Osteoblast (primary cell): Measurements from ENCODE around the gene PGAP1. TPM values are rescaled to one million over a fixed set of nuclear protein-coding genes. Genes with fewer than 3 reads are reported as not detected.

Experiments used
- DNase-seq: peaks from one replicate; pipeline ENCODE4 v3.0.0; 2011; ENCODE audit warnings: low spot score, mixed read lengths; ENCODE audit not compliant: insufficient read length; ENCODE audit errors: missing footprints
- H2AFZ ChIP-seq: 2 replicates; pipeline ENCODE4 v1.6.0; 2011; ENCODE audit warnings: mild to moderate bottlenecking, low read length
- H3K27ac ChIP-seq: 2 replicates; pipeline ENCODE4 v1.5.1; 2011; ENCODE audit warnings: mild to moderate bottlenecking, low read depth, low read length, moderate library complexity
- H3K27me3 ChIP-seq: 2 replicates; pipeline ENCODE4 v1.6.0; 2012; ENCODE audit warnings: mild to moderate bottlenecking, control low read depth, inconsistent platforms, low read length, moderate library complexity; ENCODE audit not compliant: insufficient read depth
- H3K36me3 ChIP-seq: 2 replicates; pipeline ENCODE4 v1.5.1; 2011; ENCODE audit warnings: mild to moderate bottlenecking, low read length, control low read depth, moderate library complexity; ENCODE audit not compliant: insufficient read depth
- H3K4me1 ChIP-seq: 2 replicates; pipeline ENCODE4 v1.5.1; 2011; ENCODE audit warnings: mild to moderate bottlenecking, low read length, control low read depth, moderate library complexity; ENCODE audit not compliant: insufficient read depth
- H3K4me2 ChIP-seq: 2 replicates; pipeline ENCODE4 v1.6.0; 2011; ENCODE audit warnings: mild to moderate bottlenecking, low read length; ENCODE audit not compliant: insufficient read depth
- H3K4me3 ChIP-seq: fragments of 200-600 bp; sonication (generic); 3 replicates; pipeline ENCODE4 v1.5.1; 2012; ENCODE audit warnings: mild to moderate bottlenecking, low read length, inconsistent platforms; ENCODE audit not compliant: insufficient read depth
- H3K79me2 ChIP-seq: 2 replicates; pipeline ENCODE4 v1.6.0; 2012; ENCODE audit warnings: mild to moderate bottlenecking, low read length, control low read depth, inconsistent platforms; ENCODE audit not compliant: insufficient read depth
- H3K9me3 ChIP-seq: 2 replicates; pipeline ENCODE4 v1.5.1; 2011; ENCODE audit warnings: low read depth, low read length, control low read depth
- H4K20me1 ChIP-seq: 2 replicates; pipeline ENCODE4 v1.6.0; 2012; ENCODE audit warnings: mild to moderate bottlenecking, low read length, control low read depth; ENCODE audit not compliant: insufficient read depth
- CTCF ChIP-seq: IDR thresholded peaks from 2 replicates; pipeline ENCODE4 v1.5.1; 2011; ENCODE audit warnings: mild to moderate bottlenecking, low read depth, low read length, moderate library complexity; ENCODE audit errors: extremely low read depth
- total RNA-seq: library from RNA; depleted of rRNA; stranded (reverse); fragments of >200 nt; gene quantifications from 2 replicates; pipeline ENCODE4 v1.2.3, GENCODE V29; 2012

Gene PGAP1
- total RNA-seq, 1 donor, result 7.2 TPM

- Histone ChIP-seq H3K4me3 (no peak overlapping the region), H3K9me3 (no peaks in the 10 kb centered on the region), H3K36me3 (no peaks in the 10 kb centered on the region), H3K4me2 (no peak overlapping the region), H3K27ac (no peak overlapping the region), H3K79me2 (no peaks in the 10 kb centered on the region), H3K27me3 (no peaks in the 10 kb centered on the region), H3K4me1 (peaks cover 10% of the 10 kb centered on the region), H4K20me1 (no peaks in the 10 kb centered on the region), H2AFZ (no peak overlapping the region)
- peak; percentile 68 for DNase-seq
- no peak for TF ChIP-seq CTCF
These were observed 23.7 kb downstream of the PGAP1 start for GRCh38 chr2:196902828-196903227.

DNA sequence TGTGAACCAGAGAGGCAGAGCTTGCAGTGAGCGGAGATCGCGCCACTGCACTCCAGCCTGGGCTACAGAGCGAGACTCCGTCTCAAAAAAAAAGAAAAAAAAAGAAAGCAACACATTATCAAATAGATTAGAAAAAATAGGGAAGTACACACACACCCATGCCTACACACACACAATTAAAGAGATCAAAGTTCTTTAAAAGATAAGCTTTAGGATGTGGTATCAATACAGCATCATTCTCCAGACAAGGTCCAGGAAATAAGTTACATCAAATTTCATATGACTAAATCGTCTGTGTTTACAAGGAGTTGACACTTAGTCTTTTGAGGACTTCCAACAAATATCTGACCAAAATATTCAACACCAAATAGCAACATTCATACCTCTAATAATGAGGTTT lies 25.7 kb downstream of the PGAP1 start:
- no peak overlapping the region for H3K4me3 ChIP-seq
- H3K4me2 ChIP-seq, result no peak overlapping the region
- H3K27me3 ChIP-seq, result no peaks in the 10 kb centered on the region
- peaks cover 4% of the 10 kb centered on the region for H3K36me3 ChIP-seq
- no peak for DNase-seq
- no peaks in the 10 kb centered on the region for H4K20me1 ChIP-seq
- H3K4me1 ChIP-seq, result peaks cover 10% of the 10 kb centered on the region
- TF ChIP-seq CTCF, result no peak
- H2AFZ ChIP-seq, result no peak overlapping the region
- no peaks in the 10 kb centered on the region for H3K9me3 ChIP-seq
- no peaks in the 10 kb centered on the region for H3K79me2 ChIP-seq
- H3K27ac ChIP-seq, result no peak overlapping the region

DNA sequence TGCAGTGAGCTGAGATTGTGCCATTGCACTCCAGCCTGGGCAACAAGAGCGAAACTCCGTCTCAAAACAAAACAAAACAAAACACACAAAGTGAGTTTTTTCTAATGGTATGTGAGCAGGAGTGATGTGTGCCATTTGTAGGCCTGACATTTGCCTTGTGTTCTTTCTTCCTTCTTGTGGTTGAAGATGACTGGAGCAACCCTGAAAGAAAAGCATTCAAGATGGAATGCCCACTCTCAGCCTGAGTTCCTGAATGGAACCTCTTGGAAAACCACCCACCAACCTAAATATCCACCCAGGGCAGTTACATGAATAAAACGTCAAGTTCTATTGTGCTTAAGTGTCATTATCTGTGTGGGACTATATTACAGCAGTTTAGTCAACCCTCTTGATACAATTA lies 26.5 kb downstream of the PGAP1 start:
- H3K4me2 ChIP-seq, result no peak overlapping the region
- H2AFZ ChIP-seq, result no peak overlapping the region
- no peaks in the 10 kb centered on the region for H3K9me3 ChIP-seq
- peaks cover 4% of the 10 kb centered on the region for H3K36me3 ChIP-seq
- H3K79me2 ChIP-seq, result no peaks in the 10 kb centered on the region
- H3K27me3 ChIP-seq, result no peaks in the 10 kb centered on the region
- DNase-seq, result no peak
- no peak overlapping the region for H3K27ac ChIP-seq
- H3K4me3 ChIP-seq, result no peak overlapping the region
- no peaks in the 10 kb centered on the region for H4K20me1 ChIP-seq
- peaks cover 10% of the 10 kb centered on the region for H3K4me1 ChIP-seq
- no peak for TF ChIP-seq CTCF

DNA sequence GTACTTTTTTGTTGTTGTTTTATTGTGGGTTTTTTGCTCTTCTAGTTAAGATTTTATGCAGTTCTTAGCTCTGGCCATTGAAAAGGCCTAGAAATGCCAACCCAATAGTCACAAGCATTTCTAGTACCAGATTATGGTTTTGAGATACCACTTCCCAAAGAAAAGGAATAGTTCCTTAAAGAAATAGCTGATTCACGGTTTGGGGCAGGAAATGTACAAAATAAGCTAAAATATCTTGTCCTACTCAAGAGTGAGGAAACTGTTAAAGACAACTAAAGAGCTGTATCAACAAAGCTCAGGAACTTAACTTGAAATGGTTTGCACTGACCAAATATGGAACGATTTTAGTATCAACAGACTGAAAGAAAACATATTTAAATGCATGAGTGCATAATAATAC lies 35.4 kb downstream of the PGAP1 start:
- Histone ChIP-seq H3K79me2 (no peaks in the 10 kb centered on the region), H3K9me3 (no peaks in the 10 kb centered on the region)
- TF ChIP-seq CTCF, result no peak

More for the DNA sequence above, 35.4 kb downstream of the PGAP1 start:
- Histone ChIP-seq H2AFZ (no peak overlapping the region), H3K27me3 (no peaks in the 10 kb centered on the region), H4K20me1 (no peaks in the 10 kb centered on the region), H3K4me1 (no peaks in the 10 kb centered on the region), H3K27ac (no peak overlapping the region), H3K4me3 (no peak overlapping the region), H3K4me2 (no peak overlapping the region), H3K36me3 (peaks cover 3% of the 10 kb centered on the region)
- no peak for DNase-seq
